ENCODE results near the gene METAP1D.
"Not testable (repeated sequence)": the region's sequence is repeated elsewhere in the genome, so short reads cannot be mapped to it uniquely, and the experiment has no call there.

The METAP1D gene

GRCh38 chr2:172048508-172049503, 49.1 kb downstream of the METAP1D start:
- no peak for DNase-seq (ENCODE audit: low spot score)

GRCh38 chr2:172049567-172050120, 49.9 kb downstream of the METAP1D start:
- no peak for DNase-seq (ENCODE audit: low spot score)

GRCh38 chr2:172050479-172051125, 50.8 kb downstream of the METAP1D start:
- no peak for DNase-seq (ENCODE audit: low spot score)

GRCh38 chr2:172052000-172052983, 52.5 kb downstream of the METAP1D start:
- DNase-seq (ENCODE audit: low spot score), result no peak

- DNase-seq (ENCODE audit: low spot score), result no peak
These were observed 53.7 kb downstream of the METAP1D start for GRCh38 chr2:172053486-172053885.

- no peak for DNase-seq (ENCODE audit: low spot score)
These were observed 56.5 kb downstream of the METAP1D start for GRCh38 chr2:172056293-172056692.

GRCh38 chr2:172058660-172059059, 58.9 kb downstream of the METAP1D start:
- no peak for DNase-seq (ENCODE audit: low spot score)

- not testable (repeated sequence) for DNase-seq (ENCODE audit: low spot score)
These were observed 60.4 kb downstream of the METAP1D start for GRCh38 chr2:172060118-172060517.

GRCh38 chr2:172062402-172063004, 62.8 kb downstream of the METAP1D start:
- DNase-seq (ENCODE audit: low spot score), result no peak

GRCh38 chr2:172063446-172063845, 63.7 kb downstream of the METAP1D start:
- DNase-seq (ENCODE audit: low spot score), result no peak

GRCh38 chr2:172065111-172065510, 65.4 kb downstream of the METAP1D start:
- DNase-seq (ENCODE audit: low spot score), result no peak

- DNase-seq (ENCODE audit: low spot score), result no peak
These were observed 66.7 kb downstream of the METAP1D start for GRCh38 chr2:172066394-172066886.

- not testable (repeated sequence) for DNase-seq (ENCODE audit: low spot score)
These were observed 68.2 kb downstream of the METAP1D start for GRCh38 chr2:172067905-172068304.

GRCh38 chr2:172070936-172071335, 71.2 kb downstream of the METAP1D start:
- no peak for DNase-seq (ENCODE audit: low spot score)

GRCh38 chr2:172072303-172072702, 72.5 kb downstream of the METAP1D start:
- no peak for DNase-seq (ENCODE audit: low spot score)

GRCh38 chr2:172072706-172073105, 73.0 kb downstream of the METAP1D start:
- DNase-seq (ENCODE audit: low spot score), result no peak

- no peak for DNase-seq (ENCODE audit: low spot score)
These were observed 73.8 kb downstream of the METAP1D start for GRCh38 chr2:172073518-172073917.

- DNase-seq (ENCODE audit: low spot score), result no peak
These were observed 74.5 kb downstream of the METAP1D start for GRCh38 chr2:172074254-172074653.

GRCh38 chr2:172079416-172079815, 79.7 kb downstream of the METAP1D start:
- DNase-seq (ENCODE audit: low spot score), result no peak

GRCh38 chr2:172079838-172080640, 80.3 kb downstream of the METAP1D start:
- DNase-seq (ENCODE audit: low spot score), result no peak

Measured in putamen (tissue), 1 donor.